IPS DF 19.7 (cell line): ENCODE results near the gene ERICH4.
"Not testable (repeated sequence)": the region's sequence is repeated elsewhere in the genome, so short reads cannot be mapped to it uniquely, and the experiment has no call there.

Source experiments
- DNase-seq: peaks from one replicate; pipeline ENCODE4 v3.0.0-alpha.2; 2013; ENCODE audit warnings: low read depth, low spot score

ERICH4 gene

DNA sequence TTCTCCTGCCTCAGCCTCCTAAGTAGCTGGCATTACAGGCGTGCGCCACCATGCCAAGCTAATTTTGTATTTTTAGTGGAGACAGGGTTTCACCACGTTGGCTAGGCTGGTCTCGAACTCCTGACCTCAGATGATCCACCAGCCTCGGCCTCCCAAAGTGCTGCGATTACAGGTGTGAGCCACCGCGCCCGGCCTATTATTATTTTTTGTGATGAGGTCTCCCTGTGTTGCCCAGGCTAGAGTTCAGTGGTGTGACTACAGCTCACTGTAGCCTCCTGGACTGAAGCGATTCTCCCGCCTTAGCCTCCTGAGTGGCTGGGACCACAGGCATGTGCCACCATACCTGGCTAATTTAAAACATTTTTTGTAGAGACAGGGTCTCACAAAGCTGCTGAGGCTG, 7.6 kb upstream of the ERICH4 start:
- not testable (repeated sequence) for DNase-seq

DNA sequence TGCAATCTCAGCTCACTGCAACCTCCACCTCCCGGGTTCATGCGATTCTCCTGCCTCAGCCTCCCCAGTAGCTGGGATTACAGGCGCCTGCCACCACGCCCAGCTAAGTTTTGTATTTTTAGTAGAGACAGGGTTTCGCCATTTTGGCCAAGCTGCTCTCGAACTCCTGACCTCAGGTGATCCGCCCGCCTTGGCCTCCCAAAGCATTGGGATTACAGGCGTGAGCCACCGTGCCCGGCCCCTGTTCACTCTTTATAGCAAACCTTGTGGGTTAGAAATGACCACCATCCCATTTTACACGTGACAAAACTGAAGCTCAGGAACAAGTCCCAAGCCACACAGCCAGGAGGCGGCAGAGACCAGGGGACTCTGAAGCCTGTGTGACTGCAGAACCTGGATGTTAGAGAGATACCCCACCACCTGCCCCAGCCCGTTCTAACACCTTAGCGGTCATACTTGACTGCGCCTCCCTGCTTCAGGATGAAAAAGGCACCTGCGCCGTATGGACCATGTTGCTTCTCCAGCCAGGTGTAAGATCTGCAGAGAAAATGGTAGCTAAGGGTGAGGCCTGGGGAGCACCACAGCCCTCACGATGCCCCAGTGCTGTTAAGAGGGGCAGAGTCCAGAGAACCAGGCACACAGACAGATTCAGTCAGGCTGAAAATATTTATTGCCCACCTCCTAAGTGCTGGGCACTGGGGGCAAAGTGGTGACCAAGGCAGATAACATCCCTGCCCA, 6.9 kb upstream of the ERICH4 start:
- no peak for DNase-seq

DNA sequence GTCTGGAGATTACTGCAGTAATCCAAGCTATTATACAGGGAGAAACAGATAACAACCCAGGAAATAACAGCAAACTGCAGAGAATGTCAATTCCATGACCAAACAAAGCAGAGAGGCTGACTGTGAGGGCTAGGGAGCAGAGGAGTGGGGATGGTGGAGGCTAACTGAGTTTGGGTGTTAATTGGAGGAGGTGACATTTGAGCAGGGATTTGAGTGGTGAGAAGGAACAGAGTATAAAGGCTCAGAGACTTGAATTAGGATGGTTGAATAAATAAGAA, 6.3 kb upstream of the ERICH4 start:
- DNase-seq, result no peak

DNA sequence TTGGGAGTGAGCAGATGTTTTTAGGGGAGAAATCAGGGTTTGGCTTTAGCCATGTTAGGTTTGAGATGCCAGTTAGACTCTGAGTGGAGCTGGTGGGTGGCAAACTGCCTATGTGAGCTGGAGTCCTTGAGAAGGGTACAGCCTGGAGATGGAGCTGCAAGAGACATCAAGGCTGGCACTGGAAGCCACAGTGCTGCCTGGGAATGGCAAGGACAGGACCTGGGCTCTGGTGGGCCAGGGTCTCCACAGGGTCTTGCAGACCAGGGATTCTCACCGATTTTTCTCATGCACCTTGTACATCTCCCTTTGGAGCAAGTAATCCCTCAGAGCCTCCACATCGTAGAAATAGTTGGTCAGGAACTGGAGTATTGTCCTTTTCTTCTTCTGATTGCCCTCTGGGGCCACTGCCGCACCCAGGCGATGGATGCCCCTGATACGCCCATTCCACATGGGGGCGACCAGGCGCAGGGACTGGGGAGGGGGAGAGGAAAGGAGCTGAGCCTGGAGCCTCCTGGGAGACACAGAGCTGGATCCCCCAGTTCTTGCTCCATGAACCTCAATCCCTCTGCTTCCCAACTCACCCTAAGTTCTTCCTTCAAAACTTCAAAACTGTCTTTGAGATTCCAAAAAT, 4.9 kb upstream of the ERICH4 start:
- no peak for DNase-seq

DNA sequence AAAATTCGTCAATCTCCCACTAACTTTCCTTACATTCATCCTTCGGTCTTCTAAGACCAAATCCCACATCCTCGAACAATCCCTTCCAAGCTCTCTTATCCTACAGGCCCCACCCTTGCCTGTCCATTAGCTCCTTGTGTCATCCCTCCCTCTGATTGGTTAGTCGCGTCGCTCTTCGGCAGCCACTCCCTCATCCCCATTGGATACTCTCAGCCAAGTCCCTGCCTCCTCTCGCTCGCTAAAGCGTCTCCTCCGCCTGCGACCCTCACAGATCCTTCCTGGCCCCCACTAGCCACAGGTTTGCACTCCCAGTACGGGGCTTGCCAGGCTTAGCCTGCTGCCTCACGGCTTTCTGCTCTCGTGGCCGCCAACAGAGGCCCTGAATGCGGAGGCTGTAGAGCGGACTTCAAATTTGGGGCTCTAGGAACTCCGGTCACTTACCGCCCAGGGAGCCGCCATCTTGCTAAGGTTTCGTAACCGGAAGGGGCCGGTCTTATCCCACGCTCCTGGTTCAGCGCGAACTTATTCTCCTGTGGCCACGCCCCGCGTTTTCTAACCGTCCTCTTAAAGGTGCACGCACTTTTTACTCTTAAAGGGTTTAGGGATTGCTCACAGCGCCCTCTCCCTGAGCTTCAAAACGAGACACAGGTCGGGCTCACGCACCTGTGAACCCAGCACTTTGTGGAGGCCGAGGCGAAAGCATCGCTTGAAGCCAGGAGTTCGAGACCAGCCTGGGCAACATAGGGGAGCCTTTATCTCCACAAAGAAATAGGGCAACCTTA, 3.3 kb upstream of the ERICH4 start, which contains the start of gene DMAC2:
Gene DMAC2 (minus strand): TSS at position 472 of the 782 bp plus-strand sequence. CDS start 13 bp downstream, at position 459.
- DNase-seq, result peak; percentile 97

DNA sequence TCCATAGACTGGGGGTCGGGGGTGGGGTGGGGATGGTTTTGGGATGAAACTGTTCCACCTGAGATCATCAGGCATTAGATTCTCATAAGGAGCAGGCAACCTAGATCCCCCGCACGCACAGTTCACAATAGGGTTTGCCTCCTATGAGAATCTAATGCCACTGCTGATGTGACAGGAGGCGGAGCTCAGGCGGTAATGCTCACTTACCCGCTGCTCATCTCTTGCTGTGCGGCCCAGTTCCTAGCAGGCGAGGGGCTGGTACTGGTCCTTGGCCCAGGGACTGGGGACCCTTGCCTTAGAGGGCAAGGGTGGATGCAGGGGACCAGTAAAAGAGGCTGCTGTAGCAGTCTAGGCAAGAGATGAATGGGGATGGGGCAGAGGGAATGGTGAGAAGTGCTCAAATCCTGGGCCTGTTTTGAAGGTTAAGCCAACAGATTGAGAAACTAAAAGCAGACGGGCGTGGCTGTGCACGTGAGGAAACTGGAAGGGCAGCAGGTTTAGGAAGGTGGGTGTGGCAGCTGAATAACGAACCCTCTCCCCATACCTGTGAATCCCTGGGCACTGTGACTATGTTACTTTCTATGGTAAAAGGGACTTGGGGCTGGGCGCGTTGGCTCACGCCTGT, 1.5 kb upstream of the ERICH4 start:
- no peak for DNase-seq

DNA sequence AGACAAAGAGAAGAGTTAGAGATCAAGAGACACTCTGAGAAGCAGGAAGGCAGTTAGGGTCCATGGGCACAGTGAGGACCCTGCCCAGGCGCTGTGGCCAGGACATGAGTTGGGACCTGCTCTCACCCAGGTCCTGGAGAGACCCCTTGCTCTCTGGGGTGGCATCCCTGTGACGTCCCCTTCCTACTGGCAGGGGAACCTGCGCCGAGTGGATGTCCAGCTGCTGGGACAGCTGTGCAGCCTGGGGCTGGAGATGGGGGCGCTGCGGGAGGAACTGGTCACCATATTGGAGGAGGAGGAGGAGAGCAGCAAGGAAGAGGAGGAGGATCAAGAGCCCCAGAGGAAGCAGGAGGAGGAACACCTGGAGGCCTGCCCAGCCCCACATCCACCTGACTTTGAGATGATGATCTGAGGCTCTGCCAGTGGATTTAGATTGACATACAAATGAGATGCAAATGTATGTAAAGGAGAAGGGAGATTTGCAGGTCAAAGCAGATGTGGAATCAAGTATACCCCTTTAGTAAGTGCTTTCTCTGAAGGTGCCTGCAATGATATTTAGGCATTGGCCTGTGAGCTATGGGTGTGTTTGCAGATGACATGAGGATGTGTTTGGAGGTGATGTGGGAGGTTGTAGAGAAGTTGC, 978 bp downstream of the ERICH4 start:
- DNase-seq, result no peak

DNA sequence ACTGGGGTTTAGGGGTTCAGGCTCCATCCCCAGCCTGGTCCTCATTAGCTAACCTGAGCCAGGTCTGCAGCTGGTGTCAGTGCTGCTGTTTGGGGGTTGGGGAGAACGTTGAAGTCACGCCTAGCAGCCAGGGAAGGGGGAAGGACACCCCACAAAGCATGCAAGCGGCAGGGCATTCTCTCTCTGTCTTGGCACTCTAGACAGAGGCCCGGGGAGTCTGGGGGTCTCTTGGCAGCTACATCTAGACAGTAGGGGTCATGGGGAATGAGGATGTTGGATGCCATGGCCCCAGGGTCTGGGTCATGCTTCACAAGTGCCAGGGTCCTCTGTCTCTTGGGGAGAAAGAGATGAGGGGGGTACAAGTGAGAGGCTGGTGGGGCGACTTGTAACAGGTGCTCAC, 2.6 kb downstream of the ERICH4 start:
- no peak for DNase-seq

DNA sequence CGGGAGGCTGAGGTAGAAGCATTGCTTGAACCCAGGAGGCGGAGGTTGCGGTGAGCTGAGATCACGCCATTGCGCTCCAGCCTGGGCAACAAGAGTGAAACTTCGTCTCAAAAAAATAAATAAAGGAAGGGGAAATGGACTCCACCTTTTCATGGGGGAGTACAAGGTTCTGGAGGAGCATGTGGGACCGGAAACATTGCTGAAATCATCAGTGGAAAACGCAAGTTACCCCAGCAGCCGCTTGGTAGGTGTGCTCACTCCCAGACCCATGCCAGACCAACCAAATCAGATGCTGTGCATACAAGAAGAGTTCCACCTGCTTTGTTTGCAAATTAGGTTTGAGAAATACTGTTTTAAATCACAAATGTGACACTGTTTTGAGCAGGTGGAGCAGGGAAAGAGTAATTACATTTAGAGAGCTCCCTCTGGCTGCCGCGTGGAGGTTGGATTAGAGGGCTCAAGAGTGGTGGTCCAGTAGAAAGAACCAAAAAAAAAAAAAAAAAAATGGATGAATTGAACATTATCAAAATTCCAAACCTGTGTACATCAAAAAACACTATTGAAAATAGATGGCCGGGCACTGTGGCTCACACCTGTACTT, 4.9 kb downstream of the ERICH4 start:
- DNase-seq, result no peak

DNA sequence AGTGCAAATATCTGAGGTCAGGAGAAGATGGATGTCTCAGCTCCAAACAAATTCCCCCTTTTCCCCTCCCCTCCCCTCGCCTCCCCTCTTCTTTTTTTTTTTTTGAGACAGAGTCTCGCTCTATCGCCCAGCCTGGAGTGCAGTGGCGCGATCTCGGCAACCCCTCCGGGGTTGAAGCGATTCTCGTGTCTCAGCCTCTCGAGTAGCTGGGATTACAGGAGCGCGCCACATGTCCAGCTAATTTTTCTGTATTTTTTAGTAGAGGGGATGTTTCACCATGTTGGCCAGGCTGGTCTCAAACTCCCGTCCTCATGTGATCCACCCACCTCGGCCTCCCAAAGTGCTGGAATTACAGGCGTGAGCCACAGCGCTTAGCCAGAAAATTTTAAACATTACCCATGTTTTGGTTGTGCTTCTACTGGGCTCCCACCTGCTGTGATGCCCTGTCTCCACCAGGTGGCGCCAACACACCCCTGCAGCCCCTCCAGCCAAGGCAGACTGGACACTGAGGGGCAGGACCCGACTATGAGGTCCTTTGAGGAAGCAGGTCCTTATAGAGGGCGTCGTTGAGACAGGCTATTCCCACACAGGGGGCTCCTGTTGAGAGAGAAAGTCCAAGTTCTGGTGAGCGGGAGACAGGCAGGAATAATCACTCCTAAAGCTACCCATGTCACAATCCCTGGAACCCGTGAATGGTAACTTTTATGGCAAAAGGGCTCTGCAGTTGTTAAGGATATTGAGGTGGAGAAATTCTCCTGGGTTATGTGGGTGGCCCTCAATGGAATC, 6.3 kb downstream of the ERICH4 start:
- DNase-seq, result peak; percentile 63

DNA sequence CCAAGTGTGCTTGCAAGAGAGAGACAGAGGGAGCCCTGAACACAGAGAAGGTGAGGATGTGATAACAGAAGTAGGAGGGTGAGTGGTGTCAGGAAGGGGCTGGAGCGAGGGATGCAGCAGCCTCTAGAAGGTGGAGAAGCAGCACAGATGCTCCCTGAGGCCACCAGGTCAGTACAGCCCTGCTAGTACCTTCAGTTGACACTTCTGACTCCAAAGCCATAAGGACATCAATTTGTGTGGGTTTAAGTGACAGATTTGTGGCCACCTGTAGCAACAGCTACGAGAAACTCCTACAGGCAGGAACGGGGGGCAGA, 6.9 kb downstream of the ERICH4 start:
- no peak for DNase-seq

DNA sequence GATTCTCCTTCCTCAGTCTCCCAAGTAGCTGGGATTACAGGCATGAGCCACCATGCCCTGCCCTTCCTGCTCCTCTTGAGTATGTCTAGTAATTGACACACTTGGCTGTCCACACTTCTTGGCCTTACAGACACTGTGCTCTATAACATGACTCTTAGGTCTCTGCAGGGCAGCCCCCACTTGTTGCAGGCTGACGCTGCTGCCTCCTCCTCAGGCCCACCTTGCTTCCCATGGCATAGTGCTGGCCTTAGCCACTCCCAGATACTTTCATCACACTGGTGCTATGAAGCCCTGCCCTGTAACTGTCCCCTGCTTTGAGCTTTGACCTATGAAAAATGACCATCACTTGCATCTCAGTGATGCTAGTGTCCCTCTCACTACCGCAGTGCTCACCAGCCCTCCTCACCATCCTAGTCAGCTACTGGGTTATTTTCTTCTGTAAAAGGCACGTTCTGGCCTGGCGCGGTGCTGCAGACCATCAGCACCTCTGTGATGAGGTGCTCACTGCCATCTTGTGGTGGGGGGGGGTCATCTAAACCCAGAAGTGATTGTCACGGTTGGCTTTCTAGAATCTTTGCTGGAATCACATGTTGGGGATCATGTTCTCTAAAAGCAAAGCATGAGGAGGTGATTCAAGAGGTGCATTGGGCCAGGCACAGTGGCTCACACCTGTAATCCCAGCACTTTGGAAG, 9.8 kb downstream of the ERICH4 start:
- no peak for DNase-seq

DNA sequence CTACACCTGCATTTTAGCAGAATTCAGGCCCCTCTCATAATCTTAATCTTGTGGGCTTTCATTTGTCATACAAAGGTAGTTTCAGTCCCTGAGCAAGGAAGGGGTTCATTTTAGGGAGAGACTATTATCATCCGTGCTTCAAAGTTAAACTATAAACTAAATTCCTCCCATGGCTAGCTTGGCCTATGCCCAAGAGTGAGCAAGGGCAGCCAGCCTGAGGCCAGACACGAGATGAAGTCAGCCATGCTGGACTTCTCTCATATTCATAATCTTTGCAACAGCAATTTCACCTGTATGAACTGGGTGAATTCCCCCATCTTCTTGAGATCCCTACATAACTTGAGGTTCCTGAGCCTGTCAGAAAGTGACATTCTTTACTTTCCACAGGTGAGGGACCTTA, 13.0 kb downstream of the ERICH4 start:
- no peak for DNase-seq

DNA sequence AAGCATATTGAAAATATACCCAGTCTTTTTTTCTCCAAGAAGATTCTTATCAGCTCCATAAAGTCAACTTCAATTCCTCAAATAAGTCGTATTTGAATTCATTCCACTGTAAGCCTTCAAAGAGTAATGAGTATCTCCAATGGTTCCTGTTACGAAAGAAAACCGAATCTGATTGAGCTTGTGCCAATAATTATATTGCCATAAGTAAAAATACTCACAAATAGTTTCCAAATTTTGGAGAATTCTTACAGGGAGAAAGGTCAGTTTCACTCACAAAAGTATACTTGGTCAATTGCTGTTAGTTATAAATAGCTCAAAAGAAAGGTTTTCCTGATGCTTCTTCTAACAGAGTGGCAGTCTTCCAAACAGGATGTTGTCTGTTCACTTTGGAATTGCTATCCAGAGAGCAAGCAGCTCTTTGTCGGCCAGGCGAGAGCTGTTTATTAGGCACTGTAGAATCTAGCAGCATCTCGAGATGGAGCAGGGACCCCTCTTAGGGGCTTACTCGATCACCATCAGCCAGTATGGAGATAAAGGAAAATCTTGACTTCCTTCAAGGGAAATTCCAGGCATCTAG, 13.5 kb downstream of the ERICH4 start:
- DNase-seq, result no peak

DNA sequence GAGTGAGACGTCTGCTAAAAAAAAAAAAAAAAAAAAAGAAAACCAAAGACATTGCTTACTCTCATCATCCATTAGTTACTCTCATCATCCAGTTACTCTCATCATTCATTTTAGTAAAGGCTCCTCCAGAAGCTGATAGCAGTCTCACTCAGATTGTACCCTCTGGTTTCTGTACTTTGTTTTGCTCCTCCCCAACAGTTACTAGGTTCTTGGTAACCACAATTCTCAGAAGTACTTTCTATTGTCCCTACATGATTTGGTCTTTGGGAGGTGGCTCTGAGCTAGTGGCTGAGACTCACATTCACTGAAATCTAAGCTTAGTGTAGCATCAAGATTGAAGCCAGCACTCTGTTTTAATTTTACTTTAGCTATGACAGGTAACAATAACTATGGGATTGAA, 14.3 kb downstream of the ERICH4 start:
- no peak for DNase-seq

DNA sequence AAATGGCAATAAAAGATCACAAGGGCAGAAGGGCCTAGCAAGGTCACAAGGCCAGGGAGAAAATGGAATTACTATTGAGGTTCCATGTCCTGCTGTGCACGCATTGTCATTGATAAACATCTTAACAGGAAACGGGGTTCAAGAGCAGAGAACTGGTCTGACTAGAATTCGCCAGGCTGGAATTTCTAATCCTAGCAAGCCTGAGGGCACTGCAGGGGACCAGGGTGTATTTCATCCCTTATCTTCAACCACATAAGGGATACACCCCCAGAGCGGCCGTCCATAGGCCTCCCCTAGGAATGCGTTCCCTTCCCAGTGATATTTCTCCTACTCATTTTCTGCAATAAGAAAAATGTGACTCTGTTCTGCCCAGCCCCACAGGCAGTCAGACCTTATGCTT, 19.5 kb downstream of the ERICH4 start:
- DNase-seq, result no peak

DNA sequence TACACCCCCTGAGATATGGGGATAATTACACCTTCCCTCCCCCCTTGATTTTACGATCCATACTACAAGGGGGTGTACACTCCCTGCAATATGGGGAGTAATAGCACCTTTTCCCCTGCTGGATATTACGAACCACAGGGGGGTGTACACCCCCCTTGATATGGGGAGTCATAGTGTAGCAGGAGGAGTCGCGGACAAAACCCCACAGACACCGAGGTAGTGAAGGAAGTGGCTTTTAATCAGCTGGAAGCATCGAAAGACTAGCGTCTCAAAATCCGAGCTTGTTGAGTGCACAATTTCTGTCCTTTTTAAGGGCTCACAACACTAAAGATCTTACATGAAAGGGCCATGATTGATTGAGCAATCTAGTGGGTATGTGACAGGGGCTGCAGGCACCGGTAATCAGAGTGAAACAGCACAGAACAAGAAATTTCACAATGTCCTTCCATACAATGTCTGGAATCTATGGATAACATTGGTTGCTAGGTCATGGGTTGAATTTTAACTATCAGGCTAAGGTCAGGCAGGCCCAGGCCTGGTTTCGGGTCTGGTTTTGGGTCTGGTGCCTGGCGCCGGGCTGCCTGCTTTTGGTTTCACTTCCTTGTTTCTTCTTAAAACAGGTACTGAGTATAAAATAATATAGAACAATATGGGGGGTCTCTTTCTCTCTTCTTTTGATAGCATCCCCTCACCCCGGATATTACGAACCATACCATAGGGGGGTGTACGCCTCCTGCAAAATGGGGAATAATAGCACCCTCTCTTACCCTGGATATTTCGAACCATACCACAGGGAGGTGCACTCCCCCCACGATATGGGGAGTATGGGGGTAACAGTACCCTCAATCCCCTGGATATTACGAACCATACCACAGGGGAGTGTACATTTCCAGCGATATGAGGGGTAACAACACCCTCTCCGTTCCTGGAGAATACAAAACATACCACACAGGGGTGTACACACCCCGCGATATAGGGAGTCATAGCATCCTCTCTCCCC, 20.6 kb downstream of the ERICH4 start:
- DNase-seq, result not testable (repeated sequence)

DNA sequence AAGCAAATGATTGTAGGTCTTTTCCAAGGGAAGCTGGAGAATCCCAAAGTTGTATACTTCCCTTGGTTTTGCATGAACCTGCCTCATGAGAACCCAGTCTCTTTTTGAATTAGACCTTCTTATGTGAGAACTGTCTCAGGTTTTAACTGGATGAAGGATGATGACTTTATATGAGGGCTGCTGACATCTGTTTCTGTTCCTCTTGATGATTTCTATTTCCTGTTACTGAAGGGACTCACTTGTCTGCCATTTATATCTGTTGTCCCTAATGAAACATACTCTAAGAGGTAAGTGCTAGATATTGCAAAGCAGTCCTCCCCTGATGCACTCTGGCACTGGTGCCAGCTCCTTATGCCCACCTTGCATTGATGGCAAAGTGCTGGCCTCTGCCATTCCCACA, 33.6 kb downstream of the ERICH4 start:
- no peak for DNase-seq

DNA sequence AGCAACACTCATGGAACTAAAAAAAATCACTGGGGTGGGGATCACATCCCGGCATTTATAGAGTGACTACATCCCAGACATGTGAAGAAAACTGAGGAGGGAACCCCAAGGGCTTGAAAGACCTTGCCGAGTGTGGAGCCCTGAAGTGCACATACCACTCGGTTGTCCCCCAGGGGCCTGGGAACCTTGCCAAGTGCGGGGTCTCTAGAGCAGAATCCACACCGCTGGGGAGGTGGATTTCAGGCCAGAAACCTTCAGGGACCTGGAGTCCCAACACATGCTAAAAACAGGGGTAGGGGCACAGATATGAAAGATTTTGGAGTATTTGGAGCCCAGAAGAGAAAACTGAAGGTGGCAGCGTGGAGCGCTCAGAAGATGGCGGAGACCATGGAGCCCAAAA, 35.2 kb downstream of the ERICH4 start:
- DNase-seq, result no peak
